ENCODE results near the gene CRLF1.

The CRLF1 gene

DNA sequence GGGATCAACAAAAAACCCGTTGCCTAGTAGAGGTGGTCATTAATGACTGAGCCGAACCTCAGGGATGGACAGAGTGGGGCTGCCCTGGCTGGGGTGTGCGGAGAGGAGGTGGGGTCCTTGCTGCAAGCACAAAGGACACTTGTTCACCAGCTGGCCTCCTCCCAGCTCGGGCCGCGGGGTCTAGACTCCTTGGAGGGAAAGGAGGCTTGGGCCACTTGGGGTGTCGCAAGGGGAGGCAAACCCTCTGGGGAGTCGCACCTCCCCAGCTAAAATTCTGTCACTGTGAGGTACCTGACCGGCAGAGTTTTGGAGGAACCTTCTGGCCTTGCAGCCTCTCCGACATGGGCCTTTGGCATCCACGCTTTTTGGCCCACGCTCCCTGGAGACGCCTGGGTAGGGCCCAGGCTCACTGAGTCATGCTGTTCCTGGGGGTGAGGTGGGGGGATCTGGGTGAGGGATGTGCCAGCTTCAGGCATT, 38.5 kb upstream of the CRLF1 start:
- H3K79me2 ChIP-seq (ENCODE audit: low read length) = peaks cover 32% of the 10 kb centered on the region

DNA sequence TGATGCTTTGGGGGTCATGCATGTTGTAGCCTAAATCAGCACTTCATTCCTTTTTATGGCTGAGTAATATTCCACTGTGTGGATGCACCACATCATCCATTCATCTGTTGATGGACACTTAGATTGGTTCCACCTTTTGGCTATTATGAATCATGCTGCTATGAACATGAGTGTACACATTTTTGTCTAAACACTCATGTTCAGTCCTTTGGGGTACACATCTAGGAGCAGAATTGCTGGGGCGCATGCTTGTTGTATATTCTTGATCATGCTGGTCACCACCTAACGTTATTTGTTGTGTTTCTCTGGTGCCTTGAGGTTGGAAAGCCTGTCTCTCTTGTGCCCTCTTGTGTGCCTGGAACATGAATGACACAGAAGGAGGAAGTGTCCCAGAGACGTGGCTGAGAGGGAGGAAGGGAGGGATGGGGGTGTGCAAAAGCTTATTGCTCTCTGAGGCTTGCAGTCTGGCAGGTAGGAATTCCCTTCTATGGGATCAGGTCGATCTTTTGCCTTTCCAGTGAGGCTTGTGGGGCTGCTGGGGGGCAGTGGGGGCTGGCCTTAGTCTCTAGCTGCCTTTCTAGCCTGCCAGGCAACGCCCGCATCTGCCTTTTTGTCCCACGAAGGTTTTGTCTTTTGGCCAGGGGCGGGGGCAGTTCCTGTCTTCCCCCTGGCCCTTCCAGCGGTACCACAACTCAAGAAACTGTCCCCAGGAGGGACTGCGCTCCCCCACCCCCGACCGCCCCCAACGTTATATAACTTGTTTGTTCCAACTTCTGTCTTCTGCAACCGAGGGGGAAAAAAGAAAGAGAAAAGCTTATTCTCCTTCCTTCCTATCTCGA, 37.8 kb upstream of the CRLF1 start:
- Histone ChIP-seq H3K4me1 (ENCODE audit: low read length) (no peaks in the 10 kb centered on the region), H3K9ac (ENCODE audit: low read length) (no peak overlapping the region), H3K27ac (ENCODE audit: low read length) (no peak overlapping the region), H3F3A (ENCODE audit: insufficient read depth, low read length) (no peaks in the 10 kb centered on the region), H3K79me2 (ENCODE audit: low read length) (peaks cover 39% of the 10 kb centered on the region), H3K4me3 (ENCODE audit: low read length) (no peak overlapping the region), H3K9me3 (replicated peaks; ENCODE audit: insufficient read depth, low read length) (no peaks in the 10 kb centered on the region), H3K9me2 (replicated peaks; ENCODE audit: insufficient read depth, low read length) (no peaks in the 10 kb centered on the region), H3K36me3 (replicated peaks; ENCODE audit: insufficient read depth, low read length) (no peaks in the 10 kb centered on the region), H4K20me1 (ENCODE audit: insufficient read depth, low read length) (no peaks in the 10 kb centered on the region), H3K27me3 (replicated peaks; ENCODE audit: insufficient read depth, low read length) (no peaks in the 10 kb centered on the region), H3K4me2 (ENCODE audit: low read depth, low read length) (no peak overlapping the region), H2AFZ (ENCODE audit: low read length) (no peak overlapping the region)
- no peak for DNase-seq
- TF ChIP-seq EZH2phosphoT487 (IDR thresholded peaks at IDR 0.05; ENCODE audit: low read length) = no peak
- TF ChIP-seq, protein P1, sequence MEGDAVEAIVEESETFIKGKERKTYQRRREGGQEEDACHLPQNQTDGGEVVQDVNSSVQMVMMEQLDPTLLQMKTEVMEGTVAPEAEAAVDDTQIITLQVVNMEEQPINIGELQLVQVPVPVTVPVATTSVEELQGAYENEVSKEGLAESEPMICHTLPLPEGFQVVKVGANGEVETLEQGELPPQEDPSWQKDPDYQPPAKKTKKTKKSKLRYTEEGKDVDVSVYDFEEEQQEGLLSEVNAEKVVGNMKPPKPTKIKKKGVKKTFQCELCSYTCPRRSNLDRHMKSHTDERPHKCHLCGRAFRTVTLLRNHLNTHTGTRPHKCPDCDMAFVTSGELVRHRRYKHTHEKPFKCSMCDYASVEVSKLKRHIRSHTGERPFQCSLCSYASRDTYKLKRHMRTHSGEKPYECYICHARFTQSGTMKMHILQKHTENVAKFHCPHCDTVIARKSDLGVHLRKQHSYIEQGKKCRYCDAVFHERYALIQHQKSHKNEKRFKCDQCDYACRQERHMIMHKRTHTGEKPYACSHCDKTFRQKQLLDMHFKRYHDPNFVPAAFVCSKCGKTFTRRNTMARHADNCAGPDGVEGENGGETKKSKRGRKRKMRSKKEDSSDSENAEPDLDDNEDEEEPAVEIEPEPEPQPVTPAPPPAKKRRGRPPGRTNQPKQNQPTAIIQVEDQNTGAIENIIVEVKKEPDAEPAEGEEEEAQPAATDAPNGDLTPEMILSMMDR (IDR thresholded peaks at IDR 0.05; ENCODE audit: low read length) = no peak; the same call in 1 of the 2 replicates
- TF ChIP-seq EZH2 (optimal IDR thresholded peaks at IDR 0.05; ENCODE audit: low read depth, low read length) = no peak

More for the DNA sequence above, 38.5 kb upstream of the CRLF1 start:
- Histone ChIP-seq H3K27ac (ENCODE audit: low read length) (no peak overlapping the region), H3K27me3 (replicated peaks; ENCODE audit: insufficient read depth, low read length) (no peaks in the 10 kb centered on the region), H3K9ac (ENCODE audit: low read length) (no peak overlapping the region), H2AFZ (ENCODE audit: low read length) (no peak overlapping the region), H3K9me2 (replicated peaks; ENCODE audit: insufficient read depth, low read length) (no peaks in the 10 kb centered on the region), H3K4me1 (ENCODE audit: low read length) (no peaks in the 10 kb centered on the region), H3K9me3 (replicated peaks; ENCODE audit: insufficient read depth, low read length) (no peaks in the 10 kb centered on the region), H3K4me2 (ENCODE audit: low read depth, low read length) (no peak overlapping the region), H3F3A (ENCODE audit: insufficient read depth, low read length) (no peaks in the 10 kb centered on the region), H3K4me3 (ENCODE audit: low read length) (no peak overlapping the region), H3K36me3 (replicated peaks; ENCODE audit: insufficient read depth, low read length) (no peaks in the 10 kb centered on the region), H4K20me1 (ENCODE audit: insufficient read depth, low read length) (no peaks in the 10 kb centered on the region)
- TF ChIP-seq, protein P1 (IDR thresholded peaks at IDR 0.05; ENCODE audit: low read length) = no peak
- no peak for TF ChIP-seq EZH2phosphoT487 (IDR thresholded peaks at IDR 0.05; ENCODE audit: low read length)
- TF ChIP-seq EZH2 (optimal IDR thresholded peaks at IDR 0.05; ENCODE audit: low read depth, low read length) = no peak
- no peak for DNase-seq

DNA sequence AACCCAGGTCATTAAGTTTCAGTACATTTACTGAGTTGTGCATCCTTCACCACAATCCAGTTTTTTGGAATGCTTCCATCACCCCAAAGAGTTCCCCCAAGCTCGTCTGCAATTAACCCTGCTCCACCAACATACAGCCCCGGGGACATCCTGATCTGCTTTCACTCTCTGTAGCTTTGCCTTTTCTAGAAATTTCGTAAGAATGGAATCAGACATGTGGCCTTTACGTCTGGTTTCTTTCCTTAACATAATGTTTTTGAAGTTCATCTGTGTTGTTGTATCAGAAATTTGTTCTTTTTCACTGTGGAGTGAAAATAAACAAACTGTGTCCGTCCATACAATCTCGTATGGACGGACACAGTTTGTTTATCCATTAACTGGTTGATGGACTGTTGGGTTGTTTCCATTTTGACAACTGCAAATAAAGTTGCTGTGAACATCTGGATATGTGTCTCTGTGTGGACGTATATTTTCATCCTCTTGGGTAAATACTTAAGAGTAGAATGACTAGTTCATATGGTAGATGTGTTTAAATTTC, 33.2 kb upstream of the CRLF1 start:
- no peak for TF ChIP-seq EZH2 (optimal IDR thresholded peaks at IDR 0.05; ENCODE audit: low read depth, low read length)
- TF ChIP-seq, protein P1 (IDR thresholded peaks at IDR 0.05; ENCODE audit: low read length) = no peak
- TF ChIP-seq EZH2phosphoT487 (IDR thresholded peaks at IDR 0.05; ENCODE audit: low read length) = no peak
- no peaks in the 10 kb centered on the region for H3K9me2 ChIP-seq (replicated peaks; ENCODE audit: insufficient read depth, low read length)
- H3K9me3 ChIP-seq (replicated peaks; ENCODE audit: insufficient read depth, low read length) = no peaks in the 10 kb centered on the region
- no peak overlapping the region for H3K4me3 ChIP-seq (ENCODE audit: low read length)
- H3K27me3 ChIP-seq (replicated peaks; ENCODE audit: insufficient read depth, low read length) = no peaks in the 10 kb centered on the region
- DNase-seq = no peak
- H3F3A ChIP-seq (ENCODE audit: insufficient read depth, low read length) = no peaks in the 10 kb centered on the region
- peaks cover 50% of the 10 kb centered on the region for H3K79me2 ChIP-seq (ENCODE audit: low read length)
- peaks cover 17% of the 10 kb centered on the region for H3K4me1 ChIP-seq (ENCODE audit: low read length)
- no peaks in the 10 kb centered on the region for H4K20me1 ChIP-seq (ENCODE audit: insufficient read depth, low read length)
- no peak overlapping the region for H2AFZ ChIP-seq (ENCODE audit: low read length)
- no peak overlapping the region for H3K4me2 ChIP-seq (ENCODE audit: low read depth, low read length)
- no peak overlapping the region for H3K27ac ChIP-seq (ENCODE audit: low read length)
- no peak overlapping the region for H3K9ac ChIP-seq (ENCODE audit: low read length)
- no peaks in the 10 kb centered on the region for H3K36me3 ChIP-seq (replicated peaks; ENCODE audit: insufficient read depth, low read length)
